HG03045 (cell line): ENCODE data around the gene CYP4F22.
"Not testable (repeated sequence)": the region's sequence is repeated elsewhere in the genome, so short reads cannot be mapped to it uniquely, and the experiment has no call there.

Experiments used
- ATAC-seq: cut with Tn5 transposase; IDR thresholded peaks from one replicate; pipeline ENCODE4 v1.9.1; 2021; ENCODE audit warnings: mild to moderate bottlenecking, moderate library complexity; ENCODE audit not compliant: unreplicated experiment

CYP4F22 gene

DNA sequence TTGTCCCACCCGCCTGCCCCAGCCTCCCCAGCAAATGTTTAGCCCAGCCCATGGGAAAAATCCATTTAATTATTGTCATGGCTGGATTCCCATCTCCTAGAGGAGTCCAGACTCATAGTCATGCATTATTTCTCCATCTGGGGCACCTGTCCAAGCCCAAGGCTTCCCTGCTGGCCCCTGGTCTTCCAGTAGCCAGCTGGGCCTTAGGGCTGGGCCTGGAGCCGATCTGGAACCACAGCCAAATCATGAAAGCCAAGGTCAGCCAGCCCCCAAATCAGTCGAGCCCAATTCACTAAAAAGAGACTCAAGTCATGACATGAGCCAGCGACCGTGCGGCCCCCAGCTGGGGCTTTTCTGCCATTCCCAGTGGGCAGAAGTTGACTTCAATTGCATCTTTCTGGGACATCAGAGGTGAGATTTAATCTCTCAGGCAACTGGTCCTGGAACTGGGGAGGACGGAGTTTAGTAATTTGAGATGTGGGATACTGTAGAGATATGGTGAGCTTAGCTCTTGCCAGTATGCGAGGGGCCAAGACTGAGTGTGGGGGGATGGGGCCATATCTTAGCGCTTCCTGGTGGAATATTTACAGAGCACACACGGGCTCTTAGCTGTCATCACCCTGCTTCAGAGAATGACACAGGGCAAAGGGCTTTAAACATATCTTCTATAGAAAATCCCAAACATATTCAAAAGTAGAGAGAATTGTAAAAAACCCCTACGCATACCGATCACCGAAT, 19.7 kb upstream of the CYP4F22 start:
- ATAC-seq: no peak

DNA sequence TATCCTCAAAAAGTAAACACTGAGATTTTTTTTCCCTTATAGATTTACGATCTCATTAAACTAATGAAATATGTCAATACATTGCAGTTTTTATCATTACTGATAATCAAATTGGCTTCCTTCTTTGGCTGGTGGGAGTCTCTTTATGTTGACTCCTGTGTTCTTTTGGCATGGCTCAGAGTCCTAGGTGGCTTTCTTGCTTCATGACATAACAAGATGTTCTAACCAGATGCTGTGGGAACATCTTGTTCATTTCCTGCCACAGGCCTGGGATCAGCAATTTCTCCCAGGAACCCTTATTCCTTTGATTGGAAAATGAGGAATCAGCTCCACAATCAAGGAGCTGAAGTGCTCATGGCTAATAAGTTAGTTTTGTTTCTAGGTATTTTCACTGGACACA, 13.2 kb upstream of the CYP4F22 start:
- ATAC-seq: no peak

DNA sequence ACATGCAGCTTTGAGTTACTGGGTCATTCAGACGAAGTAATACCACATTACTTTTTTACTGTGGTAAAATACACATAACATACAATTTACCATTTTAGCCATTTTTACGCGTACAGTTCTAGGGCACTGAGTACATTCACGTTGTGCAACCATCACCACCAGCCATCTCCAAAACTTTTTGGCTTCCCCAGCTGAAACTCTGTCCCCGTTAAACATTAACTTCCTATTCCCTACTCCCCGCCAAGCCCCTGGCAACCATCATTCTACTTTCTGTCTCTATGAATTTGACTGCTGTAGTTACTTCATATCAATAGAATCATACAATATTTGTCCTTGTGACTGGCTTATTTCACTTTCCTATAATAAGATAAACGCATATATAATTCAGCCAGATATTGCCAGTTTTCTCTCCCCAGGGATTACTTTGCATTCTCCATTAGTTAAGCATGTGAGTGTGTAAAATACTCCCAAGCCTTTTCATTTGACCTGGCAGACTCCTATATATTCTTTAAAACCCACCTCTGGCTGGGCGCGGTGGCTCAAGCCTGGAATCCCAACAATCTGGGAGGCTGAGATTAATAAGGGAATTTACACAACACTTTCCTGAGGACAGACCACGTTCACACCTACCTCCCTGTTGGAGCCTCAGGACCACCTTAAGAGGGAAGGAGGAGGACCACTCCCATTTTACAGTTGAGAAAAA, 10.0 kb upstream of the CYP4F22 start:
- no peak for ATAC-seq

DNA sequence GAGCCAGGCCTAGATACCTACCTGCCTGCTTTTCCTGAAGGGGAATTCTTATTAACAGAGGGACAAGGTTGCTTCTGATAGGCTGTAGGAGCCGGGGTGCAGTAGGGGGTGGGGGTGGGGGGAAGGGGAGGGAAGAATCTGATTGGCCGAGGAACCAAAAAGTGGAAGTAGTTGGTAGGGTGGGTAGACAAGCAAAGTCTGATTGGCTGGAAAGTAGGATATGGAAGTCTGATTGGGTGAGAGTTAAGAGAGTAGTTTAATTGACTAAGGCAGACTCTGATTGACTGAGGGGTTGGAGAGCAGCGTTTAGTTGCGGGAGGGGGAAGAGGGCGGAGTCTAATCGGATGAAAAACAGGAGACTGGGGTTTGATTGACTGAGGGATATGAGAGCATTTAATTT, 9.4 kb upstream of the CYP4F22 start:
- no peak for ATAC-seq

DNA sequence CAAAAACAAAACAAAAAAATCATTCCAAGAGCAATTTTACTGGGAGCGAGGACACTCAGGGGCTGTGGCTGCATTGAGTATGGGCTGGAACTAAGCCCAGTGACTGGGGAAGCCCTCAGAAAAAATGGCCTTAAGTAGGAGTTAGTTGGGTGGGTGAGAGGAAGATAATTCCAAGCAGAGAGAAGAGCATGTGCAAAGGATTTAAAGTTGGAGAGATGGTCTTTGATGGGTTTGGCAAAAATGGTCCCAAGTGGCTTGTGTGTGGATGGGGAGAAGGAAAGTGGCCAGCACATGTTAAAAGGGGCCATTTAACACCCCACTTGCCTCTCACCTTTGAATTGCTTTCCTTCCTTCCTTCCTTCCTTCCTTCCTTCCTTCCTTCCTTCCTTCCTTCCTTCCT, 6.7 kb upstream of the CYP4F22 start:
- ATAC-seq: no peak

DNA sequence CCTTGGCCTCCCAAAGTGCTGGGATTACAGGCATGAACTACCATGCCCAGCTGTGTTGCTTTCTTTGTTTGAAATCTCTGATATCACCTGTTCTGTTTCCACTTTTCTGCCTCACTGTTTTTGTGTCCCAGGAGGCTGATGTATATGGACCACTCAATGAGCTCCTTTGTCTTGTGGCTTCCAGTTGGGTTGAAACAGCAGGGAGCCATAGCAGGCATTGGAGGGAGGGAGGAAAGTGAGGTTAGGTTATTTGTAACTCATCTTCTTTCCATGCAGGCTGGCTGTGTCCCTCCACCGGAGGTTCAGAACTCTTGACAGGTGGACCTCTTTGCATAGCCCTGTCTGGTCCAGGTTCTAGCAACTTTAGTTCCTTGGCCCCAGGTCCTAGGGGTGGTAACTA, 6.1 kb upstream of the CYP4F22 start:
- ATAC-seq: no peak

DNA sequence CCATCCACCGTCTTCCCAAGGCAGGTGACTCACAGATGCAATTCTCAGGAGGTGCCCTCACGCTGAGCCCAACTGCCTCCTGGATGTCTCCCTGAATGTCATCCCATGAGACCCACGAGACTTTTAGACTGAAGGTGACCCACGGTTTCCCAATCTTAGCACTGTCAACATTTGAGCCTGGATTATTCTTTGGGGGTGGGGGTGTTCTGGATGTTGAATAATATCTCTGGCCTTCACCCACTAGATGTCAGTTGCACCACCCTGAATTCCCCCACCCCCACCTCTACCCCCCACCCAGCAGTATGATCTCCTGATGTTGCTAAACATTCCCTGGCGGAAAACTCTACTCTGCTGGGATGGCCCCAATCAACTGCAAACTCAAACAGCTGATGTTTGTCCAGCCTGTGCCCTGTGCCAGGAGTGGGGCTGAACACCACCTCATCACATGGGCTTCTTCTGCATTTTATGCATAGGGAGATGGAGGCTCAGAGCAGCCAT, 2.2 kb upstream of the CYP4F22 start:
- ATAC-seq: no peak

DNA sequence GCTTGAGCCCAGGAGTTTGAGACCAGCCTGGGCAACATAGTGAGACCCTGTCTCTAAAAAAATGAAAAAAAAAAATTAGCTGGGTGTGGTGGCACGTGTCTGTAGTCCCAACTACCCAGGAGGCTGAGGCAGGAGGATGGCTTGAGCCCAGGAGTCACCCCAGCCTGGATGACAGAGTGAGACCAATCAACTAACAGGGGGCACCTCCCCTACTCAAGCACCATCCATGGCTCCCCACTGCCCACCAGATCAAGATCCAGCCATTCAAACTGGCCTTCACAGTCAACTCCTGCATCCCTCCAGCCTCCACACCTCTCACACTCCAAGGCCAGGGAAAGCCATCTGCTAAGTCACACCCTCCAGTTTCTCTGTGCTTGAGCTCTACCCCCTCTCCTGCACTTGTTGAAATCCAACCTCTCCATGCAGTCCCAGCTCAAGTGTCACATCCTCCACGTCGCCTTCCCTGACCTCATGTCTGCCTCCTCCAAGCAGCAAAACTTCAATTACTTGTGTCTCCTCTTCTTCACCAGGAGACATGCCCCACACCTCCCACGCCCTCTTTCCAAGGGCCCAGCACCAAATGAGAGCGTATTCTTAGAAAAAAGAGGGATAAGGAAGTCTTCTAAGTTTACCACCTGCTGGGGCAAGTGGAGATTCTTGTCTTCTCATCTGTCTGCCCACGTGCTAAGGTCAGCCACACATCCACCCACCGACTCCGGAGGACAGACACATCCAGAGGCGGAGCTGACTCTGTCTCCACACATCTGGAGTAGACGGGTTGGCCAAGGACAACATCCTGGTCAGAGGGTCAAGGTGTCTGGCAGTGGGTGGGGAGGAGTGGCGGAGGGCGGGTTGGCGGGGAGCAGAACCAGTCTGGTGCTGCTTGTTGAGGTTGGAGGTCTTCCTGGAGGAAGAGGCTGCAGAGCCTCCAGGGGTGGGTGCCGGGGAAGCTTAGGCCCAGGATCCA, 974 bp upstream of the CYP4F22 start:
- no peak for ATAC-seq

DNA sequence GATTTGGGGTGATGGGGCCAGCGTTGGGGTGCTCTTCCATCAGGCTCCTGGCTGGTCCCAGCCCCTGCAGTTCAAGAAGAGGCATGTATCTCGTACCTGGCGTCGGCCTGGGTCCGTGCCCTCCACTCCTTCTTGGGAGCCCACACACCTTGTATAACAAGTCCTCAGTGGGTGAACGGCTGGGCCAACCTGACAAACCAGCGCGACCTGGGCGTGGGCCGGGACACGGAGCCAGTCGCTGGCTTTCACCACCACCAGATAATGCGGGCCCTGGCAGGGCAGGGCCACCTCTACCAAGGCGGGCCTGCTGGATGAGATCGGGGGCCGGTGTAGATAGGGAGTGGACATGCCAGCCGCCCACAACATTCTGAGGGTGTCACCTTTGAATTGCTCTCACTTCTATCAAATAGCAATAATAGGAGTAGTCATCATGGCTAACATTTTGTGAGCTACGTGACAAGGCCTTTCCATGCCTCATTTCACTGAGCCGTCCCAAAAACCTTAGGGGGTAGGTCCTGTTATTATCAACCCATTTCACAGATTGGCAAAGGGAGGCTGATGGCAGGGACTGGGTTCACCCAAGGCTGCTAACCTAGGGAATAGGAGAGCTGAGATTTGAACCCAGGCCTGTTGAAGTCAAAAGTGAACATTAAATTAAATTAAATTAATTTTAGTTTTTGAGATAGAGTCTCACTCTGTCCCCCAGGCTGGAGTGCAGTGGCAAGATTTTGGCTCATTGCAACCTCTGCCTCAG, 3.5 kb downstream of the CYP4F22 start:
- ATAC-seq: no peak

DNA sequence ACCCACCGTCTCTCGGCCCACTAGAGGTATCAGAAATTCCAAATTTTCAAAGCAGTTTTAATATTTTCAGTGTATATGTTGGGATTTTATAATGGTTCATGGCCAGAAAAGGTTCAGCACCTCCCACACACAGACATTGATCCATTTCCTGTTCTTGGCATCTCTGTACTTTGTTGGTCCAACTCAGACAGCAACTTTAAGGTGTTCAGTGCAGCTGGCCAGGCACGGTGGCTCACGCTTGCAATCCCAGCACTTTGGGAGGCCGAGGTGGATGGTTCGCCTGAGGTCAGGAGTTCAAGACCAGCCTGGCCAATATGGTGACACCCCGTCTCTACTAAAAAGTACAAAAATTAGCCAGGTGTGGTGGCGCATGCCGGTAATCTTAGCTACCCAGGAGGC, 6.9 kb downstream of the CYP4F22 start:
- not testable (repeated sequence) for ATAC-seq

DNA sequence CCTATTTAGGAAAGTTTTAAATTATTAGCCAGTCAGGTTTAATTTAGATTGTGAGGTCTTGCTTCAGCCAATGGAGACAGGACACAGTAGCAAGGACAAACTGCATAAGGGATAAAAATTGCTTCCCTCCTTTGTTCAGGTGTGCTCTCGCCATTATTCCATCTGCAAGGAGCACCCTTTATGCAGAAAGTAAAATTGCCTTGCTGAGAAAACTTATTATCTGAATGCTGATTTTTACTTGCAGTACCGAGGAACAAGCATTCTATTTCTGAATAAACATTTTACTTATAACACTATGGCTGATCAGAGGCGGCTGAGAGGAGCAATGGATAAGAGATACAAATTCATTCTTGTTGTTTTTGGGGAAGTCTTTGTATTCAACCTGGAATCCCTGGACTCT, 8.0 kb downstream of the CYP4F22 start:
- ATAC-seq: no peak

DNA sequence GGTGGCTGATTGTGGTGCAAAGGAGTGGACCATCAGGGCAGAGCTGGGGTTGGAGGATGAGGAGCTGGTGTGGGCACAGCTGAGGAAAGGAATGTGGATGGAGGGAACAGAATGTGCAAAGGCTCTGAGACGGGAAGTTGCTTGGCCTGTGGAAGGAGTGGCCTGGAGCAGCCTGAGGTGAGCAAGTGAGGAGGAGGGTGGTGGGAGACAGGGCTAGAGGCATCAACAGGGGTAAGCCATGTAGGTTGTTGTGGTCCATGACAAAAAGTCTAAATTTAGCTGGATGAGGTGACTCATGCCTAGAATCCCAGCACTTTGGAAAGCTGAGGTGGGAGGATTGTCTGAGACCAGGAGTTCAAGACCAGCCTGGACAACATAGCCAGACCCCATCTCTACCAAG, 9.5 kb downstream of the CYP4F22 start:
- ATAC-seq: no peak

DNA sequence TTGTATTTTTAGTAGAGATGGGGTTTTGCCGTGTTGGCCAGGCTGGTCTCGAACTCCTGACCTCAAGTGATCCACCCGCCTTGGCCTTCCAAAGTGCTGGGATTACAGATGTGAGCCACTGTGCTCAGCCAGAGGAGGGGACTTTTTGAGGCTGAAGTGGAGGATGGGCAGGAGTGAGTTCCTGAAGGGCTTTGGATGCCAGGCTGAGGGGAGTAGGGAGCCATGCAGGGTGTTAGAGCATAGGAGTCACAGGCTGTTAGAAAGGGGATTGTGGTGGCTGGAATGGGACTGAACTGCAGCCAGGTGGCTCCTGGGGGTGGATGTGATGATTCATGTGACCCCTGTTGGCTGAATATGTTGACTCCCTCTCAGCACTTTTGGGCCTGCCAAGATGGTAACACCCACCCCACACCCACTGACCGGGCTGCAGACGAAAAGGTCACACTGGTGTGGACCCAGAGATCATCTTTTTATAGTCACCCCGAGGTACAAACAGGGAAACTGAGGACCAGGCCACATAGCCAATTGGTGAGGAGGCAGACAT, 11.2 kb downstream of the CYP4F22 start:
- no peak for ATAC-seq

DNA sequence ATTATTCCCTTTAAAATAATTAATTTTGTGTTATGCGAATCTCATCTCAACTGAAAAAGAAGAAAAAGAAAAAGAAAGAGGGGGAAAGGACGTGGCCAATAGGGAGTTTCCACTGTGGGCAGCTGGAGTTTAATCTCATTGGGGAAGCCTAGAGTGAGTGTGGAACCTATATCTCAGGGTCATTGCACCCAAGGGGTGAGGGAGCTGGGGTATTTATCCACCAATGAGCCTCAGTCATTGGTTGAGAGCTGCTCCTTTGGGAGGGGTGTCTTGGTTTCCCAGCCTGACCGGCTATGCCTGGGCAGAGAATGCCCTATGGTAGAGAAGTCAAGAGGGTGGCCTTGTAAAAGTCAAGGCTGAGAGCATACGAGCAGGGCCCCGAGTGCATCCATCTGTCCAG, 16.5 kb downstream of the CYP4F22 start:
- no peak for ATAC-seq

DNA sequence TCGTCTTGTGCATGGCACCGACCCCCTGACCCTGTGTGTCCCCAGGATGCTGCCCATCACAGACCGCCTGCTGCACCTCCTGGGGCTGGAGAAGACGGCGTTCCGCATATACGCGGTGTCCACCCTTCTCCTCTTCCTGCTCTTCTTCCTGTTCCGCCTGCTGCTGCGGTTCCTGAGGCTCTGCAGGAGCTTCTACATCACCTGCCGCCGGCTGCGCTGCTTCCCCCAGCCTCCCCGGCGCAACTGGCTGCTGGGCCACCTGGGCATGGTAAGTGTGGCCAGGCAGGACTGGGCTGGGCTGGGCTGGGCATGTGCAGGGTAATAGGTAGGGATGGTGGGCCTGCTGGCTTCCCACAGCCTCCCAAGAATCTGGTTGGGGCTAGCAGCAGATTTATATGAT, 17.0 kb downstream of the CYP4F22 start:
- ATAC-seq: no peak

DNA sequence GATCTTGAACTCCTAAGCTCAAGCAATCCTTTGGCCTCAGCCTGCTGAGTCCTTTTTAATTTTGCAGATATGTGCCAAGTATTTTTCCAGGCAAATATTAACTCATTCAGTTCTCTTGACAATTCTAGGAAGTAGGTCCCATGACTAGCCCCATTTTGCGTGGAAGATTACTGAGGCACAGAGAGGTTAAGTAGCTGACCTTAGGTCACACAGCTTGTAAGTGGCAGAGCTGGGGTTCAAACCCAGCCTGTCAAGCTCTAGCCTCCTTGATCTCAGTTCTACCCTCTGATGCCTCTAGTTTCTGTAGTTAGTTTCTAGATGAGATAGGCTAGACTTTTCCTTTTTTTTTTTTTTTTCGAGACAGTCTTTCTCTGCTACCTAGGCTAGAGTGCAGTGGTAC, 18.1 kb downstream of the CYP4F22 start:
- no peak for ATAC-seq

DNA sequence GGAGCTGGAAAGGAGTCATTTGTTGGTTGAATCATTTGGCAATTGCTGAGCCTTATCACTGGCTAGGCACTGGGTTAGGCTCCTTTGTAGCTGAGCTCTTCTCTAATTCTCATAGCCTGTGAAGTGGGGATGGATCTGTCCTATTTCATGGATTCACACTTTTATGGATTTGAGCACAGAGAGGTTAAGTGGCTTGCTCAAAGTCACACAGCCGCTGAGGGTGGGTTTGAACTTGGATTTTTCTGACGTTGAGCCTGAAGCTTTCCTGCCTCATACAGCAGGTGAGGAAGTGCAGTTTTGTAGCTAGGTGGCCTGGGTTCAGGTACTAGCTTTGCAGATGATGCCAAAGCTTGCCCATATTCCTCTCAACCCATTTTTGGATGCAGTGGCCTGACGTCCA, 19.4 kb downstream of the CYP4F22 start:
- ATAC-seq: no peak

DNA sequence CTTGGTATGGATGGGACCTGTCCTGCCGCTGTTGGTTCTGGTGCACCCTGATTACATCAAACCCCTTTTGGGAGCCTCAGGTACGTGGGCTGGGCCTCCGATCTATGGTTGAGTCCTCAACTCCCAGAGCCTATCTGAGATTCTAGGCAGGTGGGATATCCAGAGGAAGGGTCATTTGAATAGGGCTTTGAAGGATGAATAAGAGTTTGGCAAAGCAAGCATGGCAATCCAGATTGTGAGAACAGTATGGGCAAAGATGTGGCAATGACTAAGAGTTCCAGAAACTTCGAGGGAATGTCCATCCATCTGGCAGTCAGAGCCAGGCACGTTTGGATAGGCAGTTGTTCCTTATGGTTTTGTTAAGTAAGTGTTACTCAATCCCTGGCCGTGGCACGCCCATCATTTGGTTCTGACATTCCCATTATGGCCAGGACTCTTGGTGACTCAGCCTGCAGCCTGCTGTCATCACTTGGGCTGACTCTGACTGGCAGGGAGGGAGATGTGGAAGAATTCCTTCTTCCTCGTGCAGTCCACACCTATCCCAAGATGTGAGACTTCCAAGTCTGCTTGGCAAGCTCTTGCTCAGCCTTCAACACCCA, 21.5 kb downstream of the CYP4F22 start:
- ATAC-seq: no peak

DNA sequence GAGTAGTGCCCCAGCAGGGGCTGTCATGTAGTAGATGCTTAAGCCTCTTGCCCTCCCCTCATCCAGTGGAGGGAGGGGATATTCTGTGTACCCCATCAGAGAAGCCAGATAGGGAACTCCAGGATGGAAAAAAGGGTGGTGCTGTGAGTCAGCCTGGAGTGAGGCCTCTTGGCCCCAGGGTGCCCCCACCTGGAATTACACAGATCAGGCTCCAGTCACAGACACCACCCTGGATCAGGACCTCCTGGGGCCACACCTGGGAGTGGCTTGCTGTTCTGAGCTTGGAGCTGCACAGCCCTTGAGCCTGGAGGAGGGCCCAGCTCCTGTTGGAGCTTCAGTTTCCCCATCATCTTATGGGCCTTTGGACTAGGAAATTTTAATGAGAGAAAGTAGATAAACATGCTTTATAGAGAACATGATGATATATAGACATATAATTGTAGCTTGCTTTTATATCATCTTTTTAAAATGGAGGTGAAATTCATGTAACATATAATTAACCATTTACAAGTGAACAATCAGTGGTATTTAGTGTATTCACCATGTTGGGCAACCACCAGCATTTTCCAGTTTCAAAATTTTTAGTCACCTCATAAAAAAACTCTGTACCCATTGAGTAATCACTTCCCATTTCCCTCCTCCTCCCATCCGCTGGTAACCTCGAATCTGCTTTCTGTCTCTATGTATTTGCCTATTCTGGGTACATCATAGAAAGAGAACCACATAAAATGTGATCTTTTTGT, 24.6 kb downstream of the CYP4F22 start:
- no peak for ATAC-seq
